ENCODE results near the gene ZNF444. TPM values are rescaled to one million over a fixed set of nuclear protein-coding genes. Genes with fewer than 3 reads are reported as not detected.

ZNF444 gene
- total and polyA plus RNA-seq, 8 donors = 35.4 to 52.3 (median 42.6) TPM

DNA sequence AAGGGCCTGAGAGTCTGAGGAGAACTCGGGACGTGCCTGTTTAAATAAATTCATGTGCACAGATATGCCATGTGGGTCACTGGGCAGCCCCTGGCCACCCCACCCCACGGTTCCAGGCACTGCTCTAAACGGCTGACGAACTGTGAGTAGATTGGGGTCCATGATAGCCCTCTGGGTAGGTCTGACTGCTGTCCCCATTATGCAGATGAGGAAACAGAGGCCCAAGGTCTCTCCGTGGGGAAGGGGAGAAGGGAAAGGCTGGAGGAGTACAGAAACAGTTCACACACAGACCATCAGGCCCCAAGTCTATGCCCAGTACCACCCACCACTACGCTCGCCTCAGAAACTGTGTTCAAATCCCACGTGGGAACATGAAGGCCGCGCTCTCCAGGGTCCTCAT lies 34.1 kb upstream of the ZNF444 start:
- TF ChIP-seq, protein P1, sequence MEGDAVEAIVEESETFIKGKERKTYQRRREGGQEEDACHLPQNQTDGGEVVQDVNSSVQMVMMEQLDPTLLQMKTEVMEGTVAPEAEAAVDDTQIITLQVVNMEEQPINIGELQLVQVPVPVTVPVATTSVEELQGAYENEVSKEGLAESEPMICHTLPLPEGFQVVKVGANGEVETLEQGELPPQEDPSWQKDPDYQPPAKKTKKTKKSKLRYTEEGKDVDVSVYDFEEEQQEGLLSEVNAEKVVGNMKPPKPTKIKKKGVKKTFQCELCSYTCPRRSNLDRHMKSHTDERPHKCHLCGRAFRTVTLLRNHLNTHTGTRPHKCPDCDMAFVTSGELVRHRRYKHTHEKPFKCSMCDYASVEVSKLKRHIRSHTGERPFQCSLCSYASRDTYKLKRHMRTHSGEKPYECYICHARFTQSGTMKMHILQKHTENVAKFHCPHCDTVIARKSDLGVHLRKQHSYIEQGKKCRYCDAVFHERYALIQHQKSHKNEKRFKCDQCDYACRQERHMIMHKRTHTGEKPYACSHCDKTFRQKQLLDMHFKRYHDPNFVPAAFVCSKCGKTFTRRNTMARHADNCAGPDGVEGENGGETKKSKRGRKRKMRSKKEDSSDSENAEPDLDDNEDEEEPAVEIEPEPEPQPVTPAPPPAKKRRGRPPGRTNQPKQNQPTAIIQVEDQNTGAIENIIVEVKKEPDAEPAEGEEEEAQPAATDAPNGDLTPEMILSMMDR (IDR thresholded peaks at IDR 0.05) = no peak
- DNase-seq (no peak), ATAC-seq (no peak)
- Histone ChIP-seq H3K27ac (no peak overlapping the region), H3K27me3 (no peaks in the 10 kb centered on the region), H3K36me3 (peaks cover 0 to 25% of the 10 kb centered on the region in 2 donors), H3K4me1 (peaks cover 44 to 75% of the 10 kb centered on the region in 2 donors), H3K4me3 (no peak overlapping the region), H3K9me3 (no peaks in the 10 kb centered on the region)
- intact Hi-C loops (cut with DNase I) = loop anchor here in 1 of 2 donors (10.0 kb wide), 1 partner anchor 68 kb away; the partner anchor contains the start of gene GALP

DNA sequence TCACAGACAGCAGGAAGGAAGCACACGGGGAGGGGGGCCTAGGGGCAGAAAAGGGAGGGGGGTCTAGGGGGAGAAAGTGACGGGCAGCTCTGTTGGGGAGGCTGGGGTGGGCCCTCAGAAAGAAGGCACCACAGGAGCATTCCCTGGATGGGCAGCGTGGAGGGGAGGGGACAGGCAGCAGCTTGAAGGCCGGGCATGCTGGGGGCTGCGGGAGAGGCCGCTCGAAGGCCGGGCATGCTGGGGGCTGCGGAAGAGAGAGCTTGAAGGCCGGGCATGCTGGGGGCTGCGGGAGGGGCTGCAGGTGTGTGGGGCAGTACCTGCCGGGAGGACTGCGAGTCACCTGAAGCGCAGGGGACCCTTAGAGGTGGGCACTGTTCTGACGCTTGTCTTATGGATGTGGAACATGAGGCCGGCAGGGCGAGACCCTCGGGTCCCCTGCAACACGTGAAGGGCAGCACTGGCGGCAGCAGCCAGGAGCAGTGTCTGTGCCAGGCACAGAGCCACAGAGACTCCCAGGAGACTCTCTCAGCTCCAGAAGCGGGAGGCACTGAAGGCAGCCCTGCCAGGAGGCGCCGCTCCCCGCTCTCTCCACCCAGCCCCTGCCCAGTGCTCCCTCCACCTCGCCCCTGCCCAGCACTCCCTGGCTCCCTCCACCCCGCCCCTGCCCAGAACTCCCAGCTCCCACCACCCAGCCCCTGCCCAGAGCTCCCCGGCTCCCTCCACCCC lies 33.3 kb upstream of the ZNF444 start:
- H3K27ac ChIP-seq = no peak overlapping the region
- no peaks in the 10 kb centered on the region for H3K9me3 ChIP-seq
- DNase-seq (no peak), ATAC-seq (peak; percentile 1)
- no peaks in the 10 kb centered on the region for H3K27me3 ChIP-seq
- intact Hi-C loops (cut with DNase I) = loop anchor here in 1 of 2 donors (10.0 kb wide), 1 partner anchor 67 kb away; the partner anchor contains the start of gene GALP
- H3K36me3 ChIP-seq = peaks cover 0 to 17% of the 10 kb centered on the region in 2 donors
- peaks cover 51 to 78% of the 10 kb centered on the region in 2 donors for H3K4me1 ChIP-seq
- no peak overlapping the region for H3K4me3 ChIP-seq
- TF ChIP-seq, protein P1 (IDR thresholded peaks at IDR 0.05) = no peak

DNA sequence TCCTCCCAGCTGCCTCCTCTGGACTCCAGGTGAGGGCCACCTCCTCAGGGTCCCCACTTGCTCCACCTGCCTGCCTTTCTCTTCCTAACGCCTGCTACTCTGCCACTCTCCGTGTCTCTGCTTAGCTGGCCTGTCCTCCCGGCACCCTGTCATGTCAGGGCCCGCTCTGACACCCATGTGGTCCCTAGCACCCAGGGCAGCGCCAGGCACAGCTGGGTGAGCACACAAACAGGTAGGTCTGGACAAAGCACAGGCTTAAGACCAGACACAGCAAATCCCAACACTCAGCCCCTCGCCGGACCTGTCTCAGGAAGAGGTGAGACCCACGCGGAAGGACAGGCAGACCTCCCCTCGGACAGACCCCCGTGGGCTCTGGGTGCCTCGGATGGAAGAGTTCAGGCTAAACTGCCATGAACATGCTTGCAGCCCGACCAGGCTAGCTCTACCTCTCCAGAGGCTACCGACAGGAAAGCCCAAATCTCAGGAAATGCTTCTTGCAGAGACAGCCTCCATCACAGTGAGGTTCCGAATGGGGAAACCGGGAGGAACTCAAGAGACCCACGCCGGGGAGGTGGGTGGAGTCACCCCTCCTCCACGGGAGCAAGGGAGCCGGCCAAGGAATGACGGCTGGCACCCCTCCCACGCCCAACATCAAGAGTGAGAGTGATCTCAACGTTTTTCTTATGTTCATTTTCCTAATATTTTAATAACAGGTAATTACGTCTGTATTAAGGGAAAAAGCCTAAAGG lies 32.5 kb upstream of the ZNF444 start:
- no peak overlapping the region for H3K27ac ChIP-seq
- peaks cover 0 to 10% of the 10 kb centered on the region in 2 donors for H3K36me3 ChIP-seq
- H3K27me3 ChIP-seq = no peaks in the 10 kb centered on the region
- H3K4me1 ChIP-seq = peaks cover 56 to 86% of the 10 kb centered on the region in 2 donors
- no peaks in the 10 kb centered on the region for H3K9me3 ChIP-seq
- TF ChIP-seq, protein P1 (IDR thresholded peaks at IDR 0.05) = no peak
- intact Hi-C loops (cut with DNase I) = loop anchor here in 1 of 2 donors (10.0 kb wide), 1 partner anchor 66 kb away; the partner anchor contains the start of gene GALP
- no peak overlapping the region for H3K4me3 ChIP-seq
- ATAC-seq = peak; percentile 9
- DNase-seq = peak in 1 of 4 donors; percentile 64

DNA sequence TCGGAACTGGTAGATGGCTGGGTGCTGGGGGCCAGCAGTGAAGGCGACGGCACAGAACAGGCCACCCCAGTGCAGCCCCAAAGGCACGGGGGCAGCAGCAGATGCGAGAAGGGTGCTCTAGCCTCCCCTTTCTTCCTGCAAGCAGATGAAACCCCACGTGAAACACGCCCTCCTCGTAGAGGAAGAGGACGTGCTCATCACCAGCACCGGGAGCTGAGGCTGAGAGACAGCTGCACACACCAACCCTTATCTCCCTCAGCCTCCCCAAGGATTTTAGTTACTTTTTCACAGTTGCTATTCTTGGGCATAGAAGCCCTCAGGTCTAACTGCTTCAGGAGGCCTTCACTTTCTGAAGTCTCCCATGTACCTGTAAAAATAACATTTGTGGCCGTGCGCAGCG lies 31.9 kb upstream of the ZNF444 start:
- H3K9me3 ChIP-seq = no peaks in the 10 kb centered on the region
- peaks cover 0 to 10% of the 10 kb centered on the region in 2 donors for H3K36me3 ChIP-seq
- no peaks in the 10 kb centered on the region for H3K27me3 ChIP-seq
- ATAC-seq = no peak
- peaks cover 56 to 92% of the 10 kb centered on the region in 2 donors for H3K4me1 ChIP-seq
- DNase-seq = no peak
- no peak overlapping the region for H3K27ac ChIP-seq
- intact Hi-C loops (cut with DNase I) = loop anchor here in 1 of 2 donors (10.0 kb wide), 1 partner anchor 66 kb away; the partner anchor contains the start of gene GALP
- no peak overlapping the region for H3K4me3 ChIP-seq
- TF ChIP-seq, protein P1 (IDR thresholded peaks at IDR 0.05) = no peak
